GM23248 (cell line): Measurements from ENCODE around the gene ATR. TPM values are rescaled to one million over a fixed set of nuclear protein-coding genes. Genes with fewer than 3 reads are reported as not detected.

ENCODE experiments used
- DNase-seq: peaks from one replicate; pipeline ENCODE4 v3.0.0-alpha.2; 2015
- H2AFZ ChIP-seq: fragments of 200-600 bp; sonication (generic); 2 replicates; pipeline ENCODE4 v1.6.1; 2016; ENCODE audit warnings: antibody characterized with exemption
- H3F3A ChIP-seq: fragments of 200-600 bp; sonication (generic); 2 replicates; pipeline ENCODE4 v1.6.1; 2016; ENCODE audit warnings: mild to moderate bottlenecking, antibody characterized with exemption, mixed run types; ENCODE audit not compliant: insufficient read depth
- H3K27ac ChIP-seq: fragments of 200-600 bp; sonication (generic); 2 replicates; pipeline ENCODE4 v1.5.1; 2016; ENCODE audit warnings: mild to moderate bottlenecking
- H3K27me3 ChIP-seq: fragments of 200-600 bp; sonication (generic); replicated peaks from 2 replicates; pipeline ENCODE4 v1.6.1; 2016; ENCODE audit warnings: mild to moderate bottlenecking; ENCODE audit not compliant: insufficient read depth
- H3K36me3 ChIP-seq: fragments of 200-600 bp; sonication (generic); 2 replicates; pipeline ENCODE4 v1.6.1; 2016; ENCODE audit warnings: low read depth, mild to moderate bottlenecking
- H3K4me1 ChIP-seq: fragments of 200-600 bp; sonication (generic); 2 replicates; pipeline ENCODE4 v1.6.1; 2016; ENCODE audit warnings: mild to moderate bottlenecking; ENCODE audit not compliant: insufficient read depth
- H3K4me2 ChIP-seq: fragments of 200-600 bp; sonication (generic); one replicate; pipeline ENCODE4 v1.6.1; 2016; ENCODE audit warnings: mild to moderate bottlenecking; ENCODE audit not compliant: unreplicated experiment
- H3K4me3 ChIP-seq: fragments of 200-600 bp; sonication (generic); 2 replicates; pipeline ENCODE4 v1.5.1; 2016; ENCODE audit warnings: mild to moderate bottlenecking
- H3K79me2 ChIP-seq: fragments of 200-600 bp; sonication (generic); 2 replicates; pipeline ENCODE4 v1.6.1; 2016; ENCODE audit warnings: mild to moderate bottlenecking; ENCODE audit not compliant: insufficient read depth
- H3K9ac ChIP-seq: fragments of 200-600 bp; sonication (generic); 2 replicates; pipeline ENCODE4 v1.6.1; 2016; ENCODE audit warnings: mild to moderate bottlenecking
- H3K9me2 ChIP-seq: fragments of 200-600 bp; sonication (generic); 2 replicates; pipeline ENCODE4 v1.6.1; 2016; ENCODE audit warnings: mixed run types, mild to moderate bottlenecking, moderate library complexity; ENCODE audit not compliant: insufficient read depth
- H3K9me3 ChIP-seq: fragments of 200-600 bp; sonication (generic); one replicate; pipeline ENCODE4 v1.6.1; 2017; ENCODE audit warnings: low read depth
- H4K20me1 ChIP-seq: fragments of 200-600 bp; sonication (generic); 2 replicates; pipeline ENCODE4 v1.6.0; 2016; ENCODE audit not compliant: insufficient read depth
- EZH2 ChIP-seq: fragments of 200-600 bp; sonication (generic); IDR thresholded peaks from 2 replicates; pipeline ENCODE4 v1.6.1; 2018; ENCODE audit warnings: antibody characterized with exemption, mild to moderate bottlenecking; ENCODE audit not compliant: insufficient read depth, poor library complexity, severe bottlenecking
- EZH2phosphoT487 ChIP-seq: fragments of 200-600 bp; sonication (generic); IDR thresholded peaks from 2 replicates; pipeline ENCODE4 v1.6.1; 2018; ENCODE audit warnings: antibody characterized with exemption, moderate library complexity, mild to moderate bottlenecking, low read depth; ENCODE audit not compliant: insufficient read depth
- WGBS, 2 experiments: methylation state at CpG; one replicate each; pipeline ENCODE4 v1.1.6; 2015 to 2017; ENCODE audit warnings: low lambda C conversion rate in 2 of 2, low coverage in 1 of 2; ENCODE audit errors: missing lambda C conversion rate in 2 of 2; 5-methylcytosine and 5-hydroxymethylcytosine counted together
- in situ Hi-C: fragments of 300-500 bp; cut with MboI; formaldehyde crosslinking; loops from 2 replicates; pipeline ENCODE4 v1.15.0; 2020
- polyA plus RNA-seq: library from polyadenylated mRNA; unstranded; fragments of >200 nt; fragmentation: Nextera tagmentation; extraction: Ambion mirVana; gene quantifications from 2 replicates; pipeline ENCODE4 v1.2.1, GENCODE V29; 2016
- total RNA-seq: library from RNA; depleted of rRNA; stranded (reverse); fragments of >200 nt; shearing (Covaris generic); gene quantifications from 2 replicates; pipeline ENCODE4 v1.2.3, GENCODE V29; 2014

ATR gene
- total and polyA plus RNA-seq, 2 experiments from 2014 or later, result 15.1 to 28.3 TPM

GRCh38 chr3:142536519-142536918 lies 42.0 kb downstream of the ATR start:
- in situ Hi-C loops, result no loop called here
- peaks cover 39% of the 10 kb centered on the region for H3K36me3 ChIP-seq

DNA sequence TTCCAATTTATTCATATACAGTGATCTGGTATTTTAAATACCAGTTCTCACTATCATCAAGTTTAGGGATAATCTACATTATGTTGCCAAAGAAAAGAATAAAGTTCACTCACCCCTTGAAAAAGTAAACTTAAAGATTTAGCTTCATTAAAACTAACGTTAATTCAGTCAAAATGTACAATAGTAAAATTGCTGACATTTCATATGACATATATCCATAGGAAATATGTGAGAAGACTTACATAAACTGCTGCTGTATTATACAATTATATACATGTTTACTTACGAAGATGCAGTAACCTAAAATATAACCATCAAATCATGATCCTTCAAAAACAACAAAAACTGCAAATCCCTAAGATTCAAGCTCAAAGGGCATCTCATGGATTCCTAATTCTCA lies 44.0 kb downstream of the ATR start:
- 95 to 98% methylated on average over 2 of the region's 2 CpGs for WGBS, 2 experiments
- no peak for TF ChIP-seq EZH2
- no peak for TF ChIP-seq EZH2phosphoT487

More at GRCh38 chr3:142536519-142536918, 42.0 kb downstream of the ATR start:
- no peak overlapping the region for H2AFZ ChIP-seq
- TF ChIP-seq EZH2, result no peak
- TF ChIP-seq EZH2phosphoT487, result no peak
- no peaks in the 10 kb centered on the region for H3K79me2 ChIP-seq
- H3K27me3 ChIP-seq, result no peaks in the 10 kb centered on the region
- DNase-seq, result no peak
- no peak overlapping the region for H3K9ac ChIP-seq
- H3F3A ChIP-seq, result no peaks in the 10 kb centered on the region
- no peak overlapping the region for H3K27ac ChIP-seq
- H4K20me1 ChIP-seq, result no peaks in the 10 kb centered on the region
- H3K9me2 ChIP-seq, result no peaks in the 10 kb centered on the region
- H3K4me1 ChIP-seq, result no peaks in the 10 kb centered on the region
- 93 to 95% methylated on average over 3 of the region's 3 CpGs for WGBS, 2 experiments
- no peak overlapping the region for H3K4me3 ChIP-seq
- H3K9me3 ChIP-seq, result no peaks in the 10 kb centered on the region
- no peak overlapping the region for H3K4me2 ChIP-seq

DNA sequence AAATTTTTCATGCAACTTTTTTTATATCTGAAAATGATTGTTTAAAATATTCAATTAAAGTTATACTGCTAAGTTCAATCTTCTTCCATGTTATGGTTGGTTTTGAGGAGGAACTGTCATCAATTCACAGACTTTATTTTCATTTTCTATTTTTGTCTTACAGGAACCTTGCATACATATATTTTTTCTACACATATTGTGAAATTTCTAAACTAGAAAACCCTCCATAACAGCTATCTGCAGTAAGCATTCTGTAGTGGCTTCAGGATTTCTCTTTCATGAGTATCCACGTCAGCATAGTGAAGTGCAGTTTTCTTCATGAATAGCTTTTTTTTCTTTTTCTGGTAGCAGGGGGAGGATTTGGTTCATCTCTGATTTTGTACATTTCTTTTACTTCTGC lies 48.2 kb downstream of the ATR start:
- Histone ChIP-seq H3K27ac (no peak overlapping the region), H3K4me2 (no peak overlapping the region), H3K4me1 (no peaks in the 10 kb centered on the region), H3K9me3 (no peaks in the 10 kb centered on the region), H3K4me3 (no peak overlapping the region), H3K27me3 (no peaks in the 10 kb centered on the region), H3K9me2 (no peaks in the 10 kb centered on the region), H3F3A (no peaks in the 10 kb centered on the region), H4K20me1 (no peaks in the 10 kb centered on the region), H3K79me2 (no peaks in the 10 kb centered on the region), H3K36me3 (peaks cover 31% of the 10 kb centered on the region), H2AFZ (no peak overlapping the region), H3K9ac (no peak overlapping the region)
- DNase-seq, result no peak
- 100% methylated on average over 1 of the region's 1 CpG for WGBS, 2 experiments
- in situ Hi-C loops, result no loop called here
- TF ChIP-seq EZH2 (no peak), EZH2phosphoT487 (no peak)

More for the DNA sequence above, 44.0 kb downstream of the ATR start:
- no peaks in the 10 kb centered on the region for H3K27me3 ChIP-seq
- no peaks in the 10 kb centered on the region for H3F3A ChIP-seq
- no peaks in the 10 kb centered on the region for H3K9me2 ChIP-seq
- no peak overlapping the region for H3K27ac ChIP-seq
- H3K4me1 ChIP-seq, result no peaks in the 10 kb centered on the region
- peaks cover 39% of the 10 kb centered on the region for H3K36me3 ChIP-seq
- in situ Hi-C loops, result no loop called here
- H3K4me2 ChIP-seq, result no peak overlapping the region
- H2AFZ ChIP-seq, result no peak overlapping the region
- H3K4me3 ChIP-seq, result no peak overlapping the region
- no peaks in the 10 kb centered on the region for H3K79me2 ChIP-seq
- DNase-seq, result no peak
- H3K9me3 ChIP-seq, result no peaks in the 10 kb centered on the region
- no peak overlapping the region for H3K9ac ChIP-seq
- H4K20me1 ChIP-seq, result no peaks in the 10 kb centered on the region

DNA sequence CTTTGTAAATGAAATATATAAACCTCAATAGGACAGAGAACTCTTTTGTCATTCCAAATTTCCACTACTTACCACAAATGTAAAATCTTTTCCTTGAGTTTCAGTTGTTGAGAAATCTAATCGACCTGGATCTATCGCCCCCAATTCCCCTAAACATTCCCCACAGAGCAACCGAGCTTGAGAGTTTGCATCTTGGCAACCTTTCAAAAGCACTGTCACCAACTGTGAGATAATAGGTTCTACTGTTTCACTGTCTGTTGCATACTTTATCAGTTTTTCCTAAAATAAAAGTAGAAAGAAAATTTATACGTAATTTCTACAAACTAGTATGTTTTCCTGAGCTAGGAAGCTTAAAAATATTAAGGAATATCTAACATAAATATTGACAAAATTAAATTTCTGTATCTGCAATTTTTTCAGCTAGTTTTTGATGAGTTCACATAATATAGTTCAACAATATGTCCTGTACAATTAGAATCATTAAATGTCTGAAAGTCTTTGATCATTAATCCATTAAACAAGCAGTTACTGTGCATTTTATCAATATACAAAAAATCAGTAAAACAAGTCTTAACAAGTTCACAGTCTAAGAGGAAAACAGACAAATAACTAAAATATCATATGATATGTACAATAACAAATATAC lies 54.5 kb downstream of the ATR start:
- TF ChIP-seq EZH2phosphoT487 (no peak), EZH2 (no peak)
- H3K4me1 ChIP-seq, result no peaks in the 10 kb centered on the region
- H3K27ac ChIP-seq, result no peak overlapping the region
- DNase-seq, result no peak
- H3K36me3 ChIP-seq, result peaks cover 32% of the 10 kb centered on the region
- in situ Hi-C loops, result no loop called here
- no peak overlapping the region for H3K4me3 ChIP-seq
- H3F3A ChIP-seq, result 0 out of 2 replicates have a peak, but pooled peaks cover 4% of the 10 kb centered on the region
- no peaks in the 10 kb centered on the region for H3K9me3 ChIP-seq
- H3K9me2 ChIP-seq, result no peaks in the 10 kb centered on the region
- H3K79me2 ChIP-seq, result no peaks in the 10 kb centered on the region
- no peak overlapping the region for H2AFZ ChIP-seq
- H3K27me3 ChIP-seq, result no peaks in the 10 kb centered on the region
- H3K9ac ChIP-seq, result no peak overlapping the region
- H3K4me2 ChIP-seq, result no peak overlapping the region
- 88 to 89% methylated on average over 4 of the region's 4 CpGs for WGBS, 2 experiments
- no peaks in the 10 kb centered on the region for H4K20me1 ChIP-seq
